Stimulated activated CD8-positive, alpha-beta memory T cell treated with anti-CD3 and anti-CD28 coated beads, Interleukin-4, amount 100 ng/mL, for 48 hours (primary cell): ENCODE data around the gene TRIM73.
A peak's percentile ranks its signal among the peaks of the same experiment; 100 is the strongest.
"Not testable (repeated sequence)": the region's sequence is repeated elsewhere in the genome, so short reads cannot be mapped to it uniquely, and the experiment has no call there.

ENCODE experiments used
- DNase-seq: peaks from one replicate; pipeline ENCODE4 v3.0.0-alpha.2; 2020

The TRIM73 gene

DNA sequence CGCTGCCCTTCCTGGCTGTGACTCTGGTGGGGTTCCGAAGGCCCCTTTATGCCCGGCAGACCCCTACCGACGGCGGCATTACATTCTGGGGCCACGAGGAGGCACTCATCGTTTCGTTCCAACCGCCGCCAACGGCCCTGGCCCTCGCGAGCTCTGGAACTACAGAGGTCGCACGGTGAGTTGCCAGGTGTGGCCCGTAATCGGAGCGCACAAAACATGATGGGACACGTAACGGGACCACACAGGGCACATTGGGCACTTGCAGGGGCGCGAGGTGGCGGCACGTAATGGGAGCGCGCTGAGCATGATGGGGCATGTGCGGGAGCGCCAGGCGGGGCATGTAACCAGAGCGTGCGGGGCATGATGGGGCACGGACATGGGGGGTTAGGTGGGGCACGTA, at the start of gene TRIM73:
TSS of gene TRIM73 (plus strand) at position 301 of the 400 bp plus-strand sequence. CDS start 3,305 bp downstream, outside the sequence.
- DNase-seq = not testable (repeated sequence)

DNA sequence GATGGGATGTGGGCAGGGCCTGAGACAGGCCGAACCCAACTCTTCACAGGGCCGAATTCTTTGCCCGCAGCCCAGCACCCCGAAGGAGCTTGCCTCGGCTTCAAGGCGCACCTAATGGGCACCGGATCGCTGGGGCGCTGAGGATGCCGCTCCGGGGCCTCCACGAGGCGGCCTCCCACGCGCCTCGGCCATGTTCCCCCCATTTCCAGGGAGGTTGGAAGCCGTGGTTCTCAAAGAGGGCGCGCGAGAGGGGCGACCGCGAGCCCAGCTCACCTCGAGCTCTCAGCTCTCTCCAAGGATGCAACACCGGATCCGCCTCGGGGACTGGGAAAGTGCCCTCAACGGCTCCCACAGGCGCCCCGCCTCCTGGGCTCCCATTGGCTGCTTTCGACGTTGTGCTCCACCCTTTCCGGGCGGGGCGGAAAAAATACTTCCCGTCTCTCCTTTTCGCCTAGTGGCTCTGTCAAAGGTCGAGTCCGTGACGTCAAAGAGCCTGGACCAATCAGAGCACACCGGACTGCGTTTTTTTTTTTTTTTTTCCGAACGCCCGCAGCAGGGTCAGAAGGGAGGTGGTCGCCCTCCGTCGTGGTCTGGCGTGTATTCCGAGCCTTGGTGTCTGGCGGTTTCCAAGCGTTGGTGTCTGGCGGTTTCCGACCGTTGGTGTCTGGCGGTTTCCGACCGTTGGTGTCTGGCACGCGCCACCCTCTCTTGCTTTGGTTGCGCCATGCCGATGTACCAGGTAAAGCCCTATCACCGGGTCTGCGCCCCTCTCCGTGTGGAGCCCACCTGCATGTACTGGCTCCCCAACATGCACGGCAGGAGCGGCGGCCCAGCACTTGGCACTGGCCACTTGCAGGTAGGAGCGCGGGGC, 36.5 kb upstream of the TRIM73 start:
- peak; percentile 62 for DNase-seq

GRCh38 chr7:75359542-75359848, 35.9 kb upstream of the TRIM73 start:
- not testable (repeated sequence) for DNase-seq

DNA sequence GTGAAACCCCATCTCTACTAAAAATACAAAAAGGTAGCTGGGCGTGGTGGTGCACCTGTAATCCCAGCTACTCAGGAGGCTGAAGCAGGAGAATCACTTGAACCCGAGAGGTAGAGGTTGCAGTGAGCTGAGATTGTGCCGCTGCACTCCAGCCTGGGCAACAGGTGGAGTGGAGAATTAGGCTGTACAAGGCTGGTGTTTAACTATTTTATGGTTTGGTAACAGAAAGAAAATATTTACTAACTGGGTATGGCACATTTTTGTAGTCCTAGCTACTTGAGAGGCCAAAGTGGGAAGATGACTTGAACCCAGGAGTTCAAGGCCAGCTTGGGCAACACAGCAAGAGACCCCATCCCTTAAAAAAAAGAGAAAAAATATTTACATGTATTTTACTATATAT, 31.4 kb upstream of the TRIM73 start:
- DNase-seq = not testable (repeated sequence)

DNA sequence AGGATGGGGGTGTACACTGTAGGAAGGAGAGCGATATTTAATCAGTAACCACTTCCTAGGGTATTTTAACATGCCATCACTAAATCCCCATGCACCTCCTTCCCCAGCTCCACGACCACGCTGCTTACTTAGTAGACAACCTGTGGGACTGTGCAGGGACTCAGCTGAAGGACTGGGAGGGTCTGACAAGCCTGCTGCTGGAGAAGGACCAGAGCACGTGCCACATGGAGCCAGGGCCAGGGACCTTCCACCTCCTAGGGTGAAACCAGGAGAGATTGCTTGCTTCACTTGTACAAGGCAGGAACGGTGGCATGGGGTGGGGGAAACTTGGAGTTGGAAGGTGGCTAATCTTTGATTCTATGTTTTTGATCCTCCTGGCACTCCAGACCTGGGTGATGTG, 28.8 kb upstream of the TRIM73 start:
- not testable (repeated sequence) for DNase-seq

DNA sequence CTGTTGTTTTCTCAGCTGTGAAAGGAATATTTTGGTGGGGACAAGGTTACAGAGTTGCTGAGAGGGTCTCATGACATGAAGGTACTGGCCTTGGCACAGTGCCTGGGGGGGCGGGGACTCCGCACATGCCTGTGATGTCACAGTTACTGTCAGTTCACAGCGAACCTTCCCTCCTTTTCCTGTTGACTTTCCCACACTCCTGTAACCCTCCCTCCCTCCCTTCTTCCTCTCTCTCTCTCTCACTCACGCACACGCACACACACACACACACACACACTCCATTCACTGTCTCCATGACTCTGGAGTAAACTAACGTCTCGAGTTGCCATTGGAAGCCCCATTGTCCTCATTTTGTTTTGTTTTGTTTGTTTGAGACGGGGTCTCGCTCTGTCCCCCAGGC, 28.1 kb upstream of the TRIM73 start:
- not testable (repeated sequence) for DNase-seq

- not testable (repeated sequence) for DNase-seq
These were observed 21.3 kb upstream of the TRIM73 start for GRCh38 chr7:75374144-75374518.

GRCh38 chr7:75374519-75375317, 20.7 kb upstream of the TRIM73 start:
- not testable (repeated sequence) for DNase-seq

DNA sequence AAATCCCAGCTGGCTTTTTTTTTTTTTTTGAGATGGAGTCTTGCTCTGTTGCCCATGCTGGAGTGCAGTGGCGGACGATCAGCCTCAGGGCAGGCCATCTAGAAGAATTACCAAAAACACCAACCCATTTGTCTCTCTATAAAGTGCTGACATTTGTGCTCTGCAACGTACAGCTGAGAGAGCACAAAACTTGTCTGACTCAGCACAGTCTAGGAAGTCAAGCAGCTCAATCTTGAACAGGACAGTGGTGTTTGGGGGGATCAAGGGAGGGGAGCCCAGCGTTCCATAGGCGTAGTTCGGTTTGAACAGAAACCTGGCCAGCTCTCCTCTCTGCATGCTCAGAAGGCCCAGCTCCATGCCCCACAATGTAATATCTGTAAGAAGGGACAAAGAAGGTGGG, 2.2 kb upstream of the TRIM73 start:
- DNase-seq = not testable (repeated sequence)

DNA sequence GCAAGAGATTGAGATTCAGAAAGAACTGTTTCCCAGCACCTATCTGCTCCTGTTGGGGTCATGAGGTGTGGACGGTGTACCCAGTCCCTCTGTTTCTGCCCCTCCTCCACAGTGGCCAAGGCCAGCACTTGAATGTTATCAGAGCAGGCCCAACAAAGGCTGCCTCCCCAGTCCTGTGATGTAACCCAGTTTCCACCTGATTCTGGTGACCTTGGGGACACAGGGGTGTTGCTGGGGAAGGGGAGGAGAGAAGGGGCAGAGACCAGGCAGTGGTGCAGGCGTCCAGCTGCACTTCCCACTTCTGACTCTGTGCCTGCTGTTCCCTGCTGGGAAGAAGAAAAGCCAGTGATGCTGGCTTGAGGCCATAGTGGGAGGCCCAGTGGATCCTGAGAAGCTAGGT, 2.4 kb downstream of the TRIM73 start:
- DNase-seq = not testable (repeated sequence)

DNA sequence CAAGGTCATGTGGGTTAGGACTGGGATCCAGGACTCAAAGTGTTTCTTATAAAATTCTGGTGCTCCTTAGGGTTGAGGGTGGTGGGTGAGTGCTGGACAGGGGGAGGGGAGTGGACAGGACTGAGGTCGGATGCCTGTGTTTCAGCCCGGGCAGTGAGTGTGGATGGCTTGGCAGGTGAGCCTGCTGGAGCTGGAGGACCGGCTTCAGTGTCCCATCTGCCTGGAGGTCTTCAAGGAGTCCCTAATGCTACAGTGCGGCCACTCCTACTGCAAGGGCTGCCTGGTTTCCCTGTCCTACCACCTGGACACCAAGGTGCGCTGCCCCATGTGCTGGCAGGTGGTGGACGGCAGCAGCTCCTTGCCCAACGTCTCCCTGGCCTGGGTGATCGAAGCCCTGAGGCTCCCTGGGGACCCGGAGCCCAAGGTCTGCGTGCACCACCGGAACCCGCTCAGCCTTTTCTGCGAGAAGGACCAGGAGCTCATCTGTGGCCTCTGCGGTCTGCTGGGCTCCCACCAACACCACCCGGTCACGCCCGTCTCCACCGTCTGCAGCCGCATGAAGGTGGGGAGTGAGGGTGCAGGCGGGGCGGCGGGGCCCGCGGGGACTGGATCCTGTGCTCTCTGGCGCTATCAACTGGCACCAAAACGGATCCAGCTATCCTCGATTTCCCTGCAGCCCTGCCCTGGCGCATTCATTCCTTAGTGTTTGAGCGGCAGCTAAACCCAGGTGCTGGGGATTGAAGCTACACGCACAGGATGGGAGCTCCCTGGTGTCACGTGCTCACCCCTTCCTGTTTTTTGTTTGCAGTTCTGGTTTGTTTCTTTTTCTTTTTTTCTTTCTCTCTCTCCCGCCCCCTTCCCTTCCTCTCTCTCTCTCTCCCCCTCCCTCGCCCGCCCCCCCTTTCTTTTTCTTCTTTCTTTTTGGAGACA, 3.6 kb downstream of the TRIM73 start:
- DNase-seq = not testable (repeated sequence)

- DNase-seq = not testable (repeated sequence)
These were observed 5.1 kb downstream of the TRIM73 start for GRCh38 chr7:75400575-75400974.

DNA sequence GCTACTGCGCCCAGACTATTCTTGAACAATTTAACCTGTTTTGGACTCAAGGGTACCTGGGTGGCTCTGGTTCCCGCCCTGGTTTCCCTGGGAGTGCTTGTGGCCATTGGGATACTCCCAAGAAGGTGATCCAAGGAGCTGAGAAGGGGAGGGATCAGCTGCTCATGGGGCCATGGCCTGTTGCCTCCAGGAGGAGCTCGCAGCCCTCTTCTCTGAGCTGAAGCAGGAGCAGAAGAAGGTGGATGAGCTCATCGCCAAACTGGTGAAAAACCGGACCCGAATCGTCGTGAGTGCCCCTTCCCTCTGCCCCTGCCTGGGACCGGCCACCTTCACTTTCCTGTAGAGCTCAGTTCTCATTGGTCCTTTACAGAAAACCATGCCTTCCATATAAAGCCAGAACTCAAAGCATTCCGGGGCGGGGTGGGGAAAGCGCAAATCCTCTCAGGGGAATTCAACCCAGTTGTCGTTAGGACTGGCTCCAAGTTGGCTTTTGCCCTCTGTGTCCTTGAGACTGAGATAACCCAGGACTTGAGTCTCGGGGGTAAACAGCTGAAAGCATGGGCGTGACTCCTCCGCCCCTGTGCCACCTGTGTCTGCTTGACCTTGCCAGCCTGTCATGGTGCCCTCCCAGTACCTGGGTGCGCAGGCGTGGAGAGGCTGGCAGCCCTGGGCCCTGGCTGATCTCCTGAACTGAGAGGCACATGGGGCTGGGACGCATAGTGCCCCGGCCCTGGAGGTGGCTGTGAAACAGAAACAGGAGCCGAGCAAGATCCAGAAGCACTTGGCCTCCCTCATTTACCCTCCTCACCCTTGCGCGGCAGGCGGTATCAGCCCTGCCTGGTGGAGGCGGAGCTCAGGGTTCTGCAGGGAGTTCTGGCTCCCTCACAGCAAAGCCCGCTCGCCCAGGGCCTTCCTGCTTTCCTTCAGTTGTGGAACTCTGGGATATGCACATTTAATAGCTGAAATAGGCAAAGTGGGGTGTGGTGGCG, 8.3 kb downstream of the TRIM73 start:
- not testable (repeated sequence) for DNase-seq

DNA sequence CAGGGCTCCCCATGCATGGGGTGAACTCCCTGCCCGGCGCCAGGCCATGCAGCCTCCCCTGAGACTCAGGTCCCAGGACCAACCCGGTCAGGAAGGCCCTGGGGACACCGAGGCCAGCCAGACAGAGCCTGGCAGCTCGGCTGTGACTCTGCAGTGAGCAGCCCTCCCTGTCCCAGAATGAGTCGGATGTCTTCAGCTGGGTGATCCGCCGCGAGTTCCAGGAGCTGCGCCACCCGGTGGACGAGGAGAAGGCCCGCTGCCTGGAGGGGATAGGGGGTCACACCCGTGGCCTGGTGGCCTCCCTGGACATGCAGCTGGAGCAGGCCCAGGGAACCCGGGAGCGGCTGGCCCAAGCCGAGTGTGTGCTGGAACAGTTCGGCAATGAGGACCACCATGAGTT, 9.2 kb downstream of the TRIM73 start:
- DNase-seq = not testable (repeated sequence)

GRCh38 chr7:75409880-75410822, 14.7 kb downstream of the TRIM73 start:
- DNase-seq = peak; percentile 25

GRCh38 chr7:75410823-75411173, 15.4 kb downstream of the TRIM73 start:
- not testable (repeated sequence) for DNase-seq

- DNase-seq = peak; percentile 20
These were observed 18.8 kb downstream of the TRIM73 start for GRCh38 chr7:75414204-75414603.

DNA sequence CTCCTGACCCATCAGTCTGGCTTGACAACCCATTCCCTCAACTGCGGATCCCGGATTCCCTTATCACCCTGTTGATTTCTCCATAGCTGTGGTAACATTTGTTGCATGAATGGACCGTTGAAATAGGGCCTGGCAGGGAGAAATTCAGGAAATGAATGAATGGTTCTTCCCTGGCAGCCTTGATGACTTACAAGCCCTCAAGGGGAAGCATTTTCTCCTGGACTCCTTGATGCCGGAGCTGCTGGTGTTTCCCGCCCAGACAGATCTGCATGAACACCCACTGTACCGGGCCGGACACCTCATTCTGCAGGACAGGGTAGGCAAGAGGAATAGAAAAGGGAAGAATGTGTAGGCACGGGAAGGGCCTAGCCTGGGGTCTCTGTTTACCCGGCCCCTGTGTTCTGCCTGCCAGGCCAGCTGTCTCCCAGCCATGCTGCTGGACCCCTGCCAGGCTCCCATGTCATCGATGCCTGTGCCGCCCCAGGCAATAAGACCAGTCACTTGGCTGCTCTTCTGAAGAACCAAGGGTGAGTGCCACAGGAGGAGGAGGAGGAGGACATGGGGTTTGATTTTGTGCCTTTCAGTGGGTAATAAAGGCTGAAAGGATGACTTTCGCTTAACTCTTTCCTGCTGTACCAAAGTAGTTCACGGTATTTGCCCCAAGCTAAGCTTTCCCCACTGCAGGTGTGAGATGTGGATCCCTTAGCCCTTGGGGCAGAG, 19.4 kb downstream of the TRIM73 start:
- peak; percentile 3 for DNase-seq

- DNase-seq = peak; percentile 10
These were observed 20.0 kb downstream of the TRIM73 start for GRCh38 chr7:75415428-75415817.
